Lower leg skin (tissue), 4 donors: Measurements from ENCODE around the gene ZFP36. TPM values are rescaled to one million over a fixed set of nuclear protein-coding genes. Genes with fewer than 3 reads are reported as not detected.
A peak's percentile ranks its signal among the peaks of the same experiment; 100 is the strongest.

ENCODE experiments used
- DNase-seq, 2 donors: peaks; one replicate each; pipeline ENCODE4 v3.0.0-alpha.2; 2019; ENCODE audit warnings: low spot score in 2 of 2
- H3K4me3 ChIP-seq: fragments of 200-600 bp; sonication (generic); 2 replicates; pipeline ENCODE4 v1.5.1; 2017; ENCODE audit warnings: mild to moderate bottlenecking, low read depth; ENCODE audit not compliant: poor library complexity, severe bottlenecking
- POLR2A ChIP-seq, 2 donors: fragments of 450-650 bp; IDR thresholded peaks; one replicate each; pipeline ENCODE4 v1.6.1; 2016 to 2017; ENCODE audit warnings: antibody characterized with exemption in 2 of 2, mild to moderate bottlenecking in 1 of 2, moderate library complexity in 1 of 2
- WGBS, 2 donors: methylation state at CpG; one replicate each; pipeline ENCODE4 v1.1.5; 2018; 5-methylcytosine and 5-hydroxymethylcytosine counted together
- intact Hi-C: fragments of 100-400 bp; cut with DNase I; formaldehyde crosslinking; loops from one replicate; pipeline ENCODE4 v1.15.0; 2023; ENCODE audit warnings: low total_unique reads
- total RNA-seq, 4 donors: library from RNA; depleted of rRNA; stranded (reverse); fragments of >200 nt; gene quantifications; one replicate each; pipeline ENCODE4 v1.1.0, GENCODE V29; 2016
- TF ChIP-seq, protein P1 (sequence below), 3 donors: fragments of 450-650 bp; IDR thresholded peaks; one replicate each; pipeline ENCODE4 v1.5.1; 2016; ENCODE audit warnings: antibody characterized with exemption in 3 of 3, mild to moderate bottlenecking in 3 of 3, moderate library complexity in 2 of 3

The ZFP36 gene
- total RNA-seq, 4 donors from 2014 or later, result 170 to 536 (median 280) TPM

DNA sequence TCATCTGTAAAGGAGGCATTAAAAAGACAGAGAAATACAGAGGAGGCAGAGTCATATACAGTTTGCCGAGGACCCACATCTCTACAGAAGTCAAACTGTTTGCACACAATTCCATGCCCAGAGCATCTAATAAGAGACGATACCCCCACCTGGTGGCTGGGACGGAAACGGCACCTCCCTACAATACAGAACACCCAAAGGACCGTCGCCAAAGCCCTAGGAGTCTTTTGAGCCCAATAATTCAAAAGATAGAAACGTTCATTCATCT, 5.1 kb downstream of the ZFP36 start:
- 0 to 1% methylated on average over 7 of the region's 7 CpGs for WGBS, 2 donors
- H3K4me3 ChIP-seq, result no peak overlapping the region
- DNase-seq, result peak; percentile 95 to 98
- TF ChIP-seq, protein P1, sequence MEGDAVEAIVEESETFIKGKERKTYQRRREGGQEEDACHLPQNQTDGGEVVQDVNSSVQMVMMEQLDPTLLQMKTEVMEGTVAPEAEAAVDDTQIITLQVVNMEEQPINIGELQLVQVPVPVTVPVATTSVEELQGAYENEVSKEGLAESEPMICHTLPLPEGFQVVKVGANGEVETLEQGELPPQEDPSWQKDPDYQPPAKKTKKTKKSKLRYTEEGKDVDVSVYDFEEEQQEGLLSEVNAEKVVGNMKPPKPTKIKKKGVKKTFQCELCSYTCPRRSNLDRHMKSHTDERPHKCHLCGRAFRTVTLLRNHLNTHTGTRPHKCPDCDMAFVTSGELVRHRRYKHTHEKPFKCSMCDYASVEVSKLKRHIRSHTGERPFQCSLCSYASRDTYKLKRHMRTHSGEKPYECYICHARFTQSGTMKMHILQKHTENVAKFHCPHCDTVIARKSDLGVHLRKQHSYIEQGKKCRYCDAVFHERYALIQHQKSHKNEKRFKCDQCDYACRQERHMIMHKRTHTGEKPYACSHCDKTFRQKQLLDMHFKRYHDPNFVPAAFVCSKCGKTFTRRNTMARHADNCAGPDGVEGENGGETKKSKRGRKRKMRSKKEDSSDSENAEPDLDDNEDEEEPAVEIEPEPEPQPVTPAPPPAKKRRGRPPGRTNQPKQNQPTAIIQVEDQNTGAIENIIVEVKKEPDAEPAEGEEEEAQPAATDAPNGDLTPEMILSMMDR (IDR thresholded peaks at IDR 0.05), result peak in 1 of 3 donors; percentile 99
- TF ChIP-seq POLR2A (IDR thresholded peaks at IDR 0.05), result peak in 1 of 2 donors; percentile 7
- intact Hi-C loops, result no loop called here

- intact Hi-C loops, result no loop called here
Measured at GRCh38 chr19:39412100-39412866, 5.6 kb downstream of the ZFP36 start, which contains the start of gene PLEKHG2. TSS of gene PLEKHG2 (plus strand) at chr19:39412669. CDS start at chr19:39414087, 1,418 bp downstream.

DNA sequence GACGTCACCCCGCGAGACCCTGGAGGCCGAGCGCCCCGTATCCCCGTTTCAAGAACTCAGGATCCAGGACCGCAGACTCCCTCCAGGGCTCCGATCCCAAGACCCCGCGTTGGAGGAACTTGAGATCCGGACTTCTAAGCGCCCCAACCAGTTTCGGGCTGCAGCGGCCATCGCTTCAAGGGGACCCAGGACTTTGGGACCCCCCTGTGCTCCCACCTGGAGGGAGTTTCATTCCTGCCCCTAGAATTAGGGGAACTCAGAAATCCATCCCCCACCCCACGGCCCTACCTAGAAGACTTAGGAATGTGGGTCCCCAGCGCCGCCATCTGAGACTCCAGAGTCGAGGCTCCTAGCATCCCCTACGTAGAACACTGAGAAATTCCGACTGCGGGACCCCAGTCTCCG, 6.2 kb downstream of the ZFP36 start:
- intact Hi-C loops, result no loop called here
- peak overlapping the region; percentile 68 for H3K4me3 ChIP-seq
- DNase-seq, result peak; percentile 87 to 93
- TF ChIP-seq POLR2A (IDR thresholded peaks at IDR 0.05), result no peak
- TF ChIP-seq, protein P1 (IDR thresholded peaks at IDR 0.05), result peak in 1 of 3 donors; percentile 70
- 0 to 1% methylated on average over 7 to 18 of the region's 24 CpGs for WGBS, 2 donors

More at GRCh38 chr19:39412100-39412866, 5.6 kb downstream of the ZFP36 start, which contains the start of gene PLEKHG2:
- peak within 1 kb of the TSS; percentile 68 for H3K4me3 ChIP-seq
- 0% methylated on average over 40 to 41 of the region's 60 CpGs for WGBS, 2 donors
- peak in 1 of 2 donors; percentile 80 for TF ChIP-seq POLR2A (IDR thresholded peaks at IDR 0.05)
- TF ChIP-seq, protein P1 (IDR thresholded peaks at IDR 0.05), result no peak
- DNase-seq, result peak; percentile 99 to 100

DNA sequence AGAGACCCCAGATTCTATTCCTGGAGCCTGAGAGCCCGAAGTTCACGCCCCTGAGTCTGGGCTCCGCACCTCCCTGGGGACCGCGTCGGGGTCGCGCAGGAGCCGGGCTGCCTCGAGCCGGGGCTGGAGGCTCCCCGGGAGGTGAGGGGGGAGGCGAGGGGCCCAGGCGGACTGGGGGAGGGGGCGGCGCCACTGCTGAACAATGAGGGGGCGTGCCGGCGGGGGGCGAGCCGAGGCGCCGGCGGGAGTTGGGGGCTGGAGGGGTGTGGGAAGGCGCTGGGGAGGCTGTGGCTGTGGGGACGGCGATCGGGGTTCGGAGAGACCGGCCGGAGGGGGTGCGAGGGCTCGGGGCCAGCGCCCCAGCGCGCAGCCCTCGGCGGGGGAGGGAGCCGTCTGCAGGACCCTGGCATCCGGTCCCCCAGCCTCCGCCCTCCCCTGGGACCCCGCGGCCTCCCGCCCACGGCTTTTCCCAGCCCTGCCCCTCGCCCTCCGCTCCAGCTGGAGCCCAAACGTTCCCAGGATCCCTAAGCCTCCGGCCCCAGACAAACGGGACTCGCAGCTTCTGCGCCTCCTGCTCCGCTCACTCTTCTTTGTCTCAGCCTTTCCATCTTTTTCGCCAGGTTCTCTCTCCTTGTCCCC, 6.7 kb downstream of the ZFP36 start:
- DNase-seq, result peak; percentile 59 to 95
- intact Hi-C loops, result no loop called here
- H3K4me3 ChIP-seq, result peak overlapping the region; percentile 68
- 1 to 2% methylated on average over 30 to 42 of the region's 54 CpGs for WGBS, 2 donors
- TF ChIP-seq, protein P1 (IDR thresholded peaks at IDR 0.05), result no peak

- 53 to 55% methylated on average over 18 of the region's 18 CpGs for WGBS, 2 donors
- no peak for TF ChIP-seq POLR2A (IDR thresholded peaks at IDR 0.05)
- TF ChIP-seq, protein P1 (IDR thresholded peaks at IDR 0.05), result no peak
- peak; percentile 42 to 92 for DNase-seq
- H3K4me3 ChIP-seq, result peak overlapping the region; percentile 68
- intact Hi-C loops, result no loop called here
Measured at GRCh38 chr19:39413911-39414608, 7.4 kb downstream of the ZFP36 start.
